HG03378 (cell line): ENCODE data around the gene SYK.

Experiments used
- ATAC-seq: cut with Tn5 transposase; IDR thresholded peaks from one replicate; pipeline ENCODE4 v1.9.1; 2021; ENCODE audit warnings: mild to moderate bottlenecking, moderate library complexity; ENCODE audit not compliant: unreplicated experiment

The SYK gene

GRCh38 chr9:90821697-90822096, 20.1 kb downstream of the SYK start:
- ATAC-seq: no peak

GRCh38 chr9:90822866-90823265, 21.2 kb downstream of the SYK start:
- ATAC-seq: no peak

- no peak for ATAC-seq
Observed at GRCh38 chr9:90825586-90825985, 24.0 kb downstream of the SYK start.

GRCh38 chr9:90826326-90827020, 24.9 kb downstream of the SYK start:
- no peak for ATAC-seq

GRCh38 chr9:90827181-90827871, 25.7 kb downstream of the SYK start:
- peak; percentile 60 for ATAC-seq

GRCh38 chr9:90830051-90830450, 28.4 kb downstream of the SYK start:
- no peak for ATAC-seq

GRCh38 chr9:90830977-90831376, 29.4 kb downstream of the SYK start:
- ATAC-seq: peak; percentile 37

GRCh38 chr9:90832261-90832660, 30.6 kb downstream of the SYK start:
- ATAC-seq: no peak

- no peak for ATAC-seq
Observed at GRCh38 chr9:90834828-90835595, 33.4 kb downstream of the SYK start.

- ATAC-seq: no peak
Observed at GRCh38 chr9:90836411-90837080, 34.9 kb downstream of the SYK start.

GRCh38 chr9:90838098-90838497, 36.5 kb downstream of the SYK start:
- ATAC-seq: no peak

- no peak for ATAC-seq
Observed at GRCh38 chr9:90838581-90839154, 37.0 kb downstream of the SYK start.

GRCh38 chr9:90839183-90839728, 37.6 kb downstream of the SYK start:
- no peak for ATAC-seq

- no peak for ATAC-seq
Observed at GRCh38 chr9:90840696-90841095, 39.1 kb downstream of the SYK start.

GRCh38 chr9:90841213-90841612, 39.6 kb downstream of the SYK start:
- no peak for ATAC-seq

GRCh38 chr9:90841615-90842014, 40.0 kb downstream of the SYK start:
- ATAC-seq: no peak

GRCh38 chr9:90842176-90842777, 40.7 kb downstream of the SYK start:
- ATAC-seq: no peak

GRCh38 chr9:90842996-90843395, 41.4 kb downstream of the SYK start:
- ATAC-seq: no peak

- no peak for ATAC-seq
Observed at GRCh38 chr9:90843525-90843924, 41.9 kb downstream of the SYK start.

- no peak for ATAC-seq
Observed at GRCh38 chr9:90844326-90844725, 42.7 kb downstream of the SYK start.
